Hepatocyte (in vitro differentiated cells): ENCODE data around the gene ADAMTS7.

Experiments
- CTCF ChIP-seq: fragments of 200-600 bp; sonication (generic); IDR thresholded peaks from 2 replicates; pipeline ENCODE4 v1.5.1; 2016; ENCODE audit warnings: antibody characterized with exemption, mild to moderate bottlenecking; ENCODE audit not compliant: poor library complexity
- EZH2 ChIP-seq: fragments of 200-600 bp; sonication (generic); IDR thresholded peaks from 2 replicates; pipeline ENCODE4 v1.6.1; 2016; ENCODE audit warnings: antibody characterized with exemption, mild to moderate bottlenecking, borderline replicate concordance
- EZH2phosphoT487 ChIP-seq: fragments of 200-600 bp; sonication (generic); IDR thresholded peaks from one replicate; pipeline ENCODE4 v1.6.1; 2018; ENCODE audit warnings: antibody characterized with exemption, mild to moderate bottlenecking, low read depth, moderate library complexity; ENCODE audit not compliant: unreplicated experiment, severe bottlenecking

DNA sequence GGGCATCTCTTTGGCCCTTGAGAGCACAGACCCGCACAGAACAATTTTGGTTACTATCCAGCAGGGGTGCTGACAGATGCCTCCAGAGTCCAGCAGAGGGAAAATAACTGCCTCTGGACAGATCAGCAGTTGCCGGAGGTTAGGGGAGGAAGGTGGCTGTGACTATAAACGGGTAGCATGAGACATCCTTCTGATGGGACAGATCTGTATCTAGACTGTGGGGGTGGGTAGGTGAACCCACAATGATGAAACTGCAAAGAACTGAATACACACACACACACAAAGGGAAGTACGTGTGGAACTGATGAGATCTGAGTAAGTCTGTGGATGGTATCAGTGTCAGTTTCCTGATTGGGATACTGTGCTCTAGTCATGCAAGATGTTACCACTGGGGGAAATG, 21.2 kb downstream of the ADAMTS7 start:
- TF ChIP-seq CTCF (no peak), EZH2 (no peak), EZH2phosphoT487 (no peak)
